IMR-90 (cell line): ENCODE results near the gene ZSCAN5B. TPM values are rescaled to one million over a fixed set of nuclear protein-coding genes. Genes with fewer than 3 reads are reported as not detected.

Experiments
- ATAC-seq: fragments of 200-7000 bp; cut with Tn5 transposase; 2 replicates; pipeline ENCODE4 v1.9.1; 2020; ENCODE audit warnings: low read depth, mild to moderate bottlenecking, moderate library complexity
- BruUV-seq: library from RNA; stranded (reverse); fragments of 400-500 nt; replicated peaks from 2 replicates; lab custom pipeline; 2021; lab: Mats Ljungman, UMichigan
- CTCF ChIA-PET: fragments of 300-600 bp; formaldehyde crosslinking; extraction: SDS; loops from one replicate; lab custom pipeline; 2021; ENCODE audit warnings: antibody characterized with exemption; lab: Yijun Ruan, JAX
- POLR2A ChIA-PET: fragments of 300-600 bp; sonication (Branson Sonifier 250); formaldehyde crosslinking; loops from one replicate; lab custom pipeline; 2022; ENCODE audit warnings: antibody characterized with exemption; ENCODE audit not compliant: unreplicated experiment; lab: Charles Lee
- DNase-seq: peaks from one replicate; pipeline ENCODE4 v3.0.0; 2013
- H2AFZ ChIP-seq: replicated peaks from 2 replicates; pipeline ENCODE3; 2013; ENCODE audit warnings: low read length, mild to moderate bottlenecking; ENCODE audit not compliant: poor library complexity
- H2AK5ac ChIP-seq: 2 replicates; pipeline ENCODE4 v1.6.1; 2013; ENCODE audit warnings: low read depth, low read length, inconsistent platforms
- H2AK9ac ChIP-seq: replicated peaks from 2 replicates; pipeline ENCODE3; 2013; ENCODE audit warnings: mild to moderate bottlenecking, low read depth, low read length, moderate library complexity; ENCODE audit not compliant: poor library complexity
- H2BK120ac ChIP-seq: 2 replicates; pipeline ENCODE4 v1.6.1; 2013; ENCODE audit warnings: low read depth, low read length, inconsistent platforms
- H2BK15ac ChIP-seq: 3 replicates; pipeline ENCODE4 v1.6.1; 2013; ENCODE audit warnings: low read depth, low read length, inconsistent platforms
- H2BK20ac ChIP-seq: 2 replicates; pipeline ENCODE4 v1.6.1; 2013; ENCODE audit warnings: low read depth, mild to moderate bottlenecking, inconsistent platforms, low read length, moderate library complexity
- H2BK5ac ChIP-seq: 2 replicates; pipeline ENCODE4 v1.6.1; 2013; ENCODE audit warnings: mild to moderate bottlenecking, low read depth, low read length, inconsistent platforms; ENCODE audit not compliant: poor library complexity, severe bottlenecking
- H3K14ac ChIP-seq: replicated peaks from 2 replicates; pipeline ENCODE4 v1.6.1; 2013; ENCODE audit warnings: low read depth, low read length, inconsistent platforms
- H3K18ac ChIP-seq: 2 replicates; pipeline ENCODE4 v1.6.1; 2013; ENCODE audit warnings: low read depth, low read length, control low read depth
- H3K23ac ChIP-seq: 2 replicates; pipeline ENCODE4 v1.6.1; 2013; ENCODE audit warnings: low read depth, low read length, inconsistent platforms
- H3K27ac ChIP-seq: 2 replicates; pipeline ENCODE4 v1.5.1; 2013; ENCODE audit warnings: mild to moderate bottlenecking, control low read depth, low read length; ENCODE audit not compliant: insufficient read depth
- H3K27me3 ChIP-seq: 2 replicates; pipeline ENCODE4 v1.6.1; 2013; ENCODE audit warnings: low read length; ENCODE audit not compliant: control insufficient read depth, insufficient read depth
- H3K36me3 ChIP-seq: 2 replicates; pipeline ENCODE4 v1.6.1; 2013; ENCODE audit warnings: low read length, mixed read lengths; ENCODE audit not compliant: control insufficient read depth, insufficient read depth
- H3K4ac ChIP-seq: 2 replicates; pipeline ENCODE4 v1.6.1; 2013; ENCODE audit warnings: low read depth, low read length, inconsistent platforms
- H3K4me1 ChIP-seq: 2 replicates; pipeline ENCODE4 v1.6.1; 2013; ENCODE audit warnings: low read length, mixed read lengths; ENCODE audit not compliant: control insufficient read depth, insufficient read depth
- H3K4me2 ChIP-seq: 2 replicates; pipeline ENCODE4 v1.6.1; 2013; ENCODE audit warnings: low read depth, mild to moderate bottlenecking, control low read depth, low read length, moderate library complexity
- H3K4me3 ChIP-seq: 2 replicates; pipeline ENCODE4 v1.5.1; 2013; ENCODE audit warnings: low read depth, mild to moderate bottlenecking, control low read depth, low read length, moderate library complexity; ENCODE audit not compliant: insufficient read depth
- H3K56ac ChIP-seq: 2 replicates; pipeline ENCODE4 v1.6.1; 2013; ENCODE audit warnings: low read length, inconsistent platforms; ENCODE audit not compliant: insufficient read depth; ENCODE audit errors: extremely low read depth
- H3K79me1 ChIP-seq, 2 experiments: 2 replicates each; pipeline ENCODE4 v1.6.1; 2013; ENCODE audit warnings: low read length in 2 of 2, inconsistent platforms in 1 of 2, low read depth in 1 of 2
- H3K9ac ChIP-seq: 2 replicates; pipeline ENCODE4 v1.6.1; 2013; ENCODE audit warnings: low read depth, low read length, control low read depth
- H3K9me1 ChIP-seq: 2 replicates; pipeline ENCODE4 v1.6.1; 2013; ENCODE audit warnings: low read length, inconsistent platforms; ENCODE audit not compliant: insufficient read depth
- H3K9me3 ChIP-seq: 2 replicates; pipeline ENCODE4 v1.6.1; 2013; ENCODE audit warnings: low read length; ENCODE audit not compliant: control insufficient read depth, insufficient read depth
- H4K20me1 ChIP-seq: 2 replicates; pipeline ENCODE4 v1.6.1; 2013; ENCODE audit warnings: low read length, inconsistent platforms; ENCODE audit not compliant: insufficient read depth
- H4K5ac ChIP-seq: 2 replicates; pipeline ENCODE4 v1.6.1; 2013; ENCODE audit warnings: mild to moderate bottlenecking, low read depth, low read length, control low read depth
- H4K8ac ChIP-seq, 2 experiments: 2 replicates each; pipeline ENCODE4 v1.6.1; 2013; ENCODE audit warnings: low read depth in 2 of 2, low read length in 2 of 2, control low read depth in 1 of 2, inconsistent platforms in 1 of 2
- H4K91ac ChIP-seq: 2 replicates; pipeline ENCODE4 v1.6.1; 2013; ENCODE audit warnings: low read depth, low read length, inconsistent platforms; ENCODE audit not compliant: insufficient read depth
- CEBPB ChIP-seq: IDR thresholded peaks from 2 replicates; pipeline ENCODE4 v1.6.1; 2012; ENCODE audit warnings: low read depth, low read length, improper control_type of control experiment
- ELK1 ChIP-seq: fragments of 150-350 bp; IDR thresholded peaks from 2 replicates; pipeline ENCODE4 v1.6.1; 2016; ENCODE audit warnings: low read depth, mild to moderate bottlenecking, low read length, moderate library complexity, borderline replicate concordance
- MAFK ChIP-seq: IDR thresholded peaks from 2 replicates; pipeline ENCODE4 v1.6.1; 2012; ENCODE audit warnings: low read depth, low read length, improper control_type of control experiment
- NFE2L2 ChIP-seq: fragments of 150-350 bp; IDR thresholded peaks from 2 replicates; pipeline ENCODE4 v1.6.1; 2016; ENCODE audit warnings: low read depth, mild to moderate bottlenecking, low read length
- RCOR1 ChIP-seq: IDR thresholded peaks from 2 replicates; pipeline ENCODE4 v1.6.1; 2012; ENCODE audit warnings: mild to moderate bottlenecking, low read length, improper control_type of control experiment; ENCODE audit not compliant: insufficient replicate concordance
- SMC3 ChIP-seq: fragments of 150-350 bp; IDR thresholded peaks from 2 replicates; pipeline ENCODE4 v1.6.1; 2016; ENCODE audit warnings: low read depth, mild to moderate bottlenecking, antibody characterized with exemption, low read length, moderate library complexity
- USF2 ChIP-seq: fragments of 150-350 bp; IDR thresholded peaks from 2 replicates; pipeline ENCODE4 v1.6.1; 2017; ENCODE audit warnings: mild to moderate bottlenecking, antibody characterized with exemption, low read length, low read depth
- WGBS, 2 experiments: methylation state at CpG; one replicate each; pipeline versions ENCODE4 v1.1.5 to v1.1.7; 2013; ENCODE audit warnings: missing lambda C conversion rate in 2 of 2; ENCODE audit not compliant: insufficient read length in 1 of 2; ENCODE audit errors: extremely low coverage in 2 of 2; 5-methylcytosine and 5-hydroxymethylcytosine counted together
- dilution Hi-C: fragments of 300-500 bp; cut with HindIII; formaldehyde crosslinking; loops from one replicate; pipeline ENCODE4 v1.14.3; 2018; ENCODE audit warnings: low sequenced_read_pairs; ENCODE audit not compliant: unreplicated experiment
- in situ Hi-C: fragments of 300-500 bp; cut with MboI; formaldehyde crosslinking; loops from 3 replicates; pipeline ENCODE4 v1.14.3; 2019; ENCODE audit warnings: low sequenced_read_pairs, inconsistent platforms, mixed read lengths
- intact Hi-C: fragments of 100-400 bp; cut with micrococcal nuclease; formaldehyde crosslinking; loops from 2 replicates; pipeline ENCODE4 v1.10.0; 2022
- polyA plus RNA-seq, 3 experiments: library from polyadenylated mRNA; depleted of rRNA; stranded (reverse); fragments of >200 nt; gene quantifications; 2 replicates each; pipeline ENCODE4 v1.2.3, GENCODE V29; 2012; ENCODE audit warnings: low replicate concordance in 1 of 3
- total RNA-seq: library from RNA; depleted of rRNA; stranded (reverse); fragments of >200 nt; gene quantifications from 2 replicates; pipeline ENCODE4 v1.2.3, GENCODE V29; 2012

The ZSCAN5B gene
- total and polyA plus RNA-seq, 2 of the 4 experiments (the other 2 are of a cell fraction): not detected

- Histone ChIP-seq H3K9me3 (no peaks in the 10 kb centered on the region), H3K4me1 (no peaks in the 10 kb centered on the region; the same call in 1 of the 2 replicates), H3K14ac (no peak overlapping the region), H3K36me3 (peaks cover 32% of the 10 kb centered on the region), H4K5ac (no peak overlapping the region), H4K8ac (no peak overlapping the region), H3K23ac (no peak overlapping the region), H4K20me1 (peaks cover 13% of the 10 kb centered on the region), H2BK20ac (no peak overlapping the region), H2BK15ac (no peak overlapping the region), H3K18ac (no peak overlapping the region), H2AK9ac (no peak overlapping the region), H3K4me2 (no peak overlapping the region), H3K56ac (no peak overlapping the region), H2AK5ac (no peak overlapping the region), H2AFZ (no peak overlapping the region), H3K27ac (no peak overlapping the region), H3K4me3 (no peak overlapping the region), H2BK120ac (no peak overlapping the region), H3K4ac (no peak overlapping the region), H3K9me1 (peaks cover 20% of the 10 kb centered on the region; the same call in 1 of the 2 replicates), H3K9ac (no peak overlapping the region), H3K79me1 (peaks cover 26 to 46% of the 10 kb centered on the region in 2 experiments), H2BK5ac (no peak overlapping the region), H3K27me3 (no peaks in the 10 kb centered on the region), H4K91ac (no peak overlapping the region)
- in situ Hi-C loops: loop anchor here (25.0 kb wide), 2 partner anchors 460 to 1685 kb away; partner anchors contain the start of genes CDC42EP5, EPN1 and LENG9
- no peak for ATAC-seq
- BruUV-seq: no TSS peak
- CTCF ChIA-PET: no interaction called here
- intact Hi-C loops: no loop called here
- WGBS, 2 experiments: 100% methylated on average over 13 of the region's 31 CpGs; no CpG with 5 or more reads in 1 of the 2 experiments
- TF ChIP-seq SMC3 (no peak), RCOR1 (no peak), CEBPB (no peak), ELK1 (no peak), NFE2L2 (no peak), MAFK (no peak), USF2 (no peak)
- no peak for DNase-seq
- POLR2A ChIA-PET: no interaction called here
- dilution Hi-C loops: no loop called here
These were observed 50.7 kb downstream of the ZSCAN5B start for GRCh38 chr19:56146904-56147303.
